HEK293 (cell line): ENCODE data around the gene MLIP.

ENCODE experiments used
- CTCF ChIA-PET: fragments of 350-600 bp; formaldehyde crosslinking; extraction: SDS; loops from one replicate; lab custom pipeline; 2021; ENCODE audit warnings: antibody characterized with exemption; lab: Yijun Ruan, JAX
- POLR2A ChIA-PET: fragments of 300-600 bp; formaldehyde crosslinking; extraction: SDS; loops from one replicate; lab custom pipeline; 2020; ENCODE audit warnings: antibody characterized with exemption, inconsistent platforms; lab: Yijun Ruan, JAX
- H3K27ac ChIP-seq: fragments of 200-500 bp; sonication (Bioruptor generic); 2 replicates; pipeline ENCODE4 v1.5.1; 2014; ENCODE audit warnings: low read depth, low read length, control low read depth, inconsistent platforms; ENCODE audit errors: extremely low read depth
- H3K36me3 ChIP-seq, 2 experiments: fragments of 200-500 bp in 1 of 2; sonication (Bioruptor generic) in 1 of 2; 1 replicate in 1 of 2; 2 replicates in 1 of 2; pipeline ENCODE4 v1.5.1; 2014 to 2017; ENCODE audit warnings: inconsistent platforms in 2 of 2, low read length in 2 of 2; ENCODE audit not compliant: control insufficient read depth in 2 of 2, insufficient read depth in 1 of 2
- H3K4me1 ChIP-seq: fragments of 200-500 bp; sonication (Bioruptor generic); 2 replicates; pipeline ENCODE4 v1.5.1; 2014; ENCODE audit warnings: mild to moderate bottlenecking, low read length, inconsistent platforms; ENCODE audit not compliant: control insufficient read depth, insufficient read depth
- H3K4me3 ChIP-seq: 2 replicates; pipeline ENCODE4 v1.5.1; 2011; ENCODE audit warnings: low read depth, mild to moderate bottlenecking, control low read depth, low read length, moderate library complexity
- H3K9me3 ChIP-seq: fragments of 200-500 bp; sonication (Bioruptor generic); 2 replicates; pipeline ENCODE4 v1.5.1; 2014; ENCODE audit warnings: low read depth, low read length, inconsistent platforms; ENCODE audit not compliant: control insufficient read depth, insufficient read depth
- GFI1B ChIP-seq: fragments of 450-650 bp; formaldehyde crosslinking; IDR thresholded peaks from 2 replicates; pipeline ENCODE4 v1.5.1; 2016; ENCODE audit warnings: missing biosample characterization, missing genetic modification characterization
- GLI2 ChIP-seq: fragments of 450-650 bp; formaldehyde crosslinking; IDR thresholded peaks from 2 replicates; pipeline ENCODE4; 2017; ENCODE audit warnings: missing biosample characterization, missing genetic modification characterization, low read depth, borderline replicate concordance
- GLIS1 ChIP-seq: fragments of 450-650 bp; formaldehyde crosslinking; IDR thresholded peaks from 2 replicates; pipeline ENCODE4 v1.5.1; 2016; ENCODE audit warnings: missing biosample characterization, missing genetic modification characterization
- HOXC10 ChIP-seq: sonication (generic); formaldehyde crosslinking; IDR thresholded peaks from 2 replicates; pipeline ENCODE4 v1.8.1; 2023; ENCODE audit warnings: mild to moderate bottlenecking, missing genetic modification reagents
- KLF1 ChIP-seq: fragments of 450-650 bp; formaldehyde crosslinking; IDR thresholded peaks from 2 replicates; pipeline ENCODE4 v1.5.1; 2016; ENCODE audit warnings: missing biosample characterization, missing genetic modification characterization
- OVOL3 ChIP-seq: fragments of 450-650 bp; formaldehyde crosslinking; IDR thresholded peaks from 2 replicates; pipeline ENCODE4 v1.5.1; 2016; ENCODE audit warnings: missing biosample characterization, missing genetic modification characterization
- SP3 ChIP-seq: fragments of 450-650 bp; formaldehyde crosslinking; IDR thresholded peaks from 2 replicates; pipeline ENCODE4 v1.5.1; 2016; ENCODE audit warnings: missing biosample characterization, missing genetic modification characterization
- ZFP37 ChIP-seq: fragments of 450-650 bp; formaldehyde crosslinking; IDR thresholded peaks from 2 replicates; pipeline ENCODE4 v1.5.1; 2016; ENCODE audit warnings: missing biosample characterization, missing genetic modification characterization
- ZNF155 ChIP-seq: fragments of 450-650 bp; formaldehyde crosslinking; IDR thresholded peaks from 2 replicates; pipeline ENCODE4 v1.5.1; 2016; ENCODE audit warnings: missing biosample characterization, missing genetic modification characterization
- ZNF175 ChIP-seq: fragments of 450-650 bp; formaldehyde crosslinking; IDR thresholded peaks from 2 replicates; pipeline ENCODE4 v1.5.1; 2016; ENCODE audit warnings: missing biosample characterization, missing genetic modification characterization
- ZNF184 ChIP-seq: fragments of 450-650 bp; IDR thresholded peaks from 2 replicates; pipeline ENCODE4 v1.5.1; 2018; ENCODE audit warnings: missing biosample characterization, mild to moderate bottlenecking, missing genetic modification characterization
- ZNF202 ChIP-seq: fragments of 450-650 bp; formaldehyde crosslinking; IDR thresholded peaks from 2 replicates; pipeline ENCODE4 v1.5.1; 2016; ENCODE audit warnings: missing biosample characterization, missing genetic modification characterization, borderline replicate concordance
- ZNF350 ChIP-seq: fragments of 450-650 bp; formaldehyde crosslinking; IDR thresholded peaks from 2 replicates; pipeline ENCODE4 v1.5.0; 2017; ENCODE audit warnings: missing biosample characterization, mild to moderate bottlenecking, missing genetic modification characterization
- ZNF473 ChIP-seq: fragments of 450-650 bp; formaldehyde crosslinking; IDR thresholded peaks from 2 replicates; pipeline ENCODE4 v1.5.1; 2017; ENCODE audit warnings: missing biosample characterization, missing genetic modification characterization
- ZNF561 ChIP-seq: fragments of 450-650 bp; IDR thresholded peaks from 2 replicates; pipeline ENCODE4 v1.5.1; 2018; ENCODE audit warnings: missing biosample characterization, missing genetic modification characterization, borderline replicate concordance
- ZNF660 ChIP-seq: fragments of 450-650 bp; IDR thresholded peaks from 2 replicates; pipeline ENCODE4 v1.5.1; 2018; ENCODE audit warnings: missing biosample characterization, mild to moderate bottlenecking, missing genetic modification characterization
- ZNF707 ChIP-seq: fragments of 450-650 bp; formaldehyde crosslinking; IDR thresholded peaks from 2 replicates; pipeline ENCODE4 v1.5.1; 2016; ENCODE audit warnings: missing biosample characterization, missing genetic modification characterization
- ZNF747 ChIP-seq: fragments of 450-650 bp; formaldehyde crosslinking; IDR thresholded peaks from 2 replicates; pipeline ENCODE4 v1.5.1; 2016; ENCODE audit warnings: missing biosample characterization, missing genetic modification characterization
- ZNF777 ChIP-seq: fragments of 450-650 bp; formaldehyde crosslinking; IDR thresholded peaks from 2 replicates; pipeline ENCODE4 v1.5.1; 2017; ENCODE audit warnings: missing biosample characterization, missing genetic modification characterization, borderline replicate concordance
- ZNF792 ChIP-seq: fragments of 450-650 bp; formaldehyde crosslinking; IDR thresholded peaks from 2 replicates; pipeline ENCODE4 v1.5.1; 2016; ENCODE audit warnings: missing biosample characterization, missing genetic modification characterization
- TF ChIP-seq, protein P1 (sequence below): fragments of 450-650 bp; formaldehyde crosslinking; IDR thresholded peaks from 2 replicates; pipeline ENCODE4 v1.5.1; 2016; ENCODE audit warnings: missing biosample characterization, missing genetic modification characterization
- TF ChIP-seq, protein P2 (sequence below): IDR thresholded peaks from 2 replicates; pipeline ENCODE4 v1.6.1; 2011; ENCODE audit warnings: mild to moderate bottlenecking, low read depth, low read length, borderline replicate concordance
- TF ChIP-seq, protein P3 (sequence below): fragments of 450-650 bp; formaldehyde crosslinking; IDR thresholded peaks from 2 replicates; pipeline ENCODE4 v1.5.1; 2016; ENCODE audit warnings: missing biosample characterization, missing genetic modification characterization, borderline replicate concordance
- TF ChIP-seq, protein P4 (sequence below): fragments of 450-650 bp; formaldehyde crosslinking; IDR thresholded peaks from 2 replicates; pipeline ENCODE4 v1.5.0; 2017; ENCODE audit warnings: missing biosample characterization, missing genetic modification characterization, borderline replicate concordance

Gene MLIP

DNA sequence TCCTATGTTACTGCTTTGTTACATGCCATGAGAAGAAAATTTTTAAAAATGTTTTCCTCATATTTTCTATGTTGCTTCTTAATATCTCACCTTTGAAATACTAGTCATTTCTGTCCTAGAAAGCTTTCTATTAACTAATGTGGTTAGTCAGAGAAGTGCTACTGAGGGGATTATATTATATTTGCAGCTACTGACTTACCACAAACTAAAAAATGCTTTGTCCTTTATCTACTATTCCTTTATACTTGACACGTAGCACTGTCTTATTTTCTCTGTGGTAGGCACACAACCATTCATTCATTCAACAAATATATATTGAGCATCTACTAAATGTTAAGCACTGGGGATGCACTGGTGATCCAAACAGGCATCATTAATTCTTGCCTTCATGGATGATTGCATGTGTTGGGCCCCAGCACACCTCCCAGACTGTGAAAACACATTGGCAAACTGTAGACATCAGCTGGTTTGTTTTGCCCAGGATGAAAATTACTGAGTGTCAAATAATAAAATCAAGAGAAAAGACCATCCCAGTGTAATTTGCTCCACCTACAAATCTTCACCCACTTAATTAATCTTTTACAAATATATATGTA, 10.7 kb upstream of the MLIP start (continued):
- TF ChIP-seq, protein P1, sequence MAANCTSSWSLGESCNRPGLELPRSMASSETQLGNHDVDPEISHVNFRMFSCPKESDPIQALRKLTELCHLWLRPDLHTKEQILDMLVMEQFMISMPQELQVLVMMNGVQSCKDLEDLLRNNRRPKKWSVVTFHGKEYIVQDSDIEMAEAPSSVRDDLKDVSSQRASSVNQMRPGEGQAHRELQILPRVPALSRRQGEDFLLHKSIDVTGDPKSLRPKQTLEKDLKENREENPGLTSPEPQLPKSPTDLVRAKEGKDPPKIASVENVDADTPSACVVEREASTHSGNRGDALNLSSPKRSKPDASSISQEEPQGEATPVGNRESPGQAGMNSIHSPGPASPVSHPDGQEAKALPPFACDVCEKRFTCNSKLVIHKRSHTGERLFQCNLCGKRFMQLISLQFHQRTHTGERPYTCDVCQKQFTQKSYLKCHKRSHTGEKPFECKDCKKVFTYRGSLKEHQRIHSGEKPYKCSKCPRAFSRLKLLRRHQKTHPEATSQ (tag by site-specific recombination): no peak
- TF ChIP-seq, protein P2, sequence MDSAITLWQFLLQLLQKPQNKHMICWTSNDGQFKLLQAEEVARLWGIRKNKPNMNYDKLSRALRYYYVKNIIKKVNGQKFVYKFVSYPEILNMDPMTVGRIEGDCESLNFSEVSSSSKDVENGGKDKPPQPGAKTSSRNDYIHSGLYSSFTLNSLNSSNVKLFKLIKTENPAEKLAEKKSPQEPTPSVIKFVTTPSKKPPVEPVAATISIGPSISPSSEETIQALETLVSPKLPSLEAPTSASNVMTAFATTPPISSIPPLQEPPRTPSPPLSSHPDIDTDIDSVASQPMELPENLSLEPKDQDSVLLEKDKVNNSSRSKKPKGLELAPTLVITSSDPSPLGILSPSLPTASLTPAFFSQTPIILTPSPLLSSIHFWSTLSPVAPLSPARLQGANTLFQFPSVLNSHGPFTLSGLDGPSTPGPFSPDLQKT: no peak
- no peak for TF ChIP-seq OVOL3 (tag by site-specific recombination)
- no peak for TF ChIP-seq GLIS1 (tag by site-specific recombination)
- no peak for TF ChIP-seq ZNF184 (tag by site-specific recombination)
- TF ChIP-seq HOXC10 (CRISPR knock-in tag): no peak
- TF ChIP-seq ZNF155 (tag by site-specific recombination): no peak

DNA sequence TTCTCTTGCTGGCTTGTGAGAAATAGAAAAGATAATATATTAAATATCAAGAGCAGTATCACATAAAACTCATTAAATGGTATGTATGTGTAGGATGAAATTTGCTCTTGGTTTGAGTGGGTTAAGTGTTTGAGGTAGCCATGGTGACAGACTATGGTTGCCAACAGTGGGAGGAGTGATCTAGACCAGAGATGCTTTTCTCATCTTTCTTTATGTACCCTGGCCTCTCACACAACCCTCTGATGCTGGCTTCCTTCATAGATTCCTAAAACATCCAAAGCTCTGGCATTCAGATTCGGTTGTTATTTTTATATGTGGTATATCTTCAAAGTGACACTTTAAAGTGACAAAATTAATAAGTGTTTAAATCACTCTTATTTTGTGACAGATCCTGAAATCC, 9.0 kb upstream of the MLIP start:
- H3K9me3 ChIP-seq: no peaks in the 10 kb centered on the region
- CTCF ChIA-PET: no interaction called here
- TF ChIP-seq ZNF473: no peak
- no peak for TF ChIP-seq ZNF561 (tag by site-specific recombination)
- TF ChIP-seq ZFP37: no peak
- TF ChIP-seq, protein P2: no peak
- TF ChIP-seq ZNF350 (tag by site-specific recombination): no peak
- POLR2A ChIA-PET: no interaction called here
- no peak overlapping the region for H3K27ac ChIP-seq
- H3K36me3 ChIP-seq: no peaks in the 10 kb centered on the region
- no peak overlapping the region for H3K4me3 ChIP-seq
- no peaks in the 10 kb centered on the region for H3K4me1 ChIP-seq

DNA sequence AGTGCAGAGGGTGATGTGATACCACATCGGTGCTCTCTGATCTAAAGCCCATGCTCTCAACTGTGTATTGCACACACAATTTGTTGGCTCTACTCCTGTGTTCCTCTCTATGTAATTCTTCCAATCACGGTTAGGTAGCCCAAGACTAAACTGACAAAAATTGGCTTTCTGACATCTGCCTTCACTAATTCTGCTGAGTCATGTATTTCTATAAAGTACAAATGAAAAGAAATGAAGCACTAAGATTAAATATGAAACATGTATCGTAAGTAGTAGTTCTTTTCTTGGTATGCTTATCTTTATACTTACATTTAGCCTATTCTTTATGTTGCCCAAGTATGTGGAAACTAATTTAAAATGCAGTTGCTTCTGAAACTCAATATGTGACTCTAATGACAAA, 7.7 kb upstream of the MLIP start:
- no peak overlapping the region for H3K4me3 ChIP-seq
- H3K4me1 ChIP-seq: no peaks in the 10 kb centered on the region
- ChIA-PET POLR2A (no interaction called here), CTCF (interaction anchor here (1.1 kb wide), 1 partner anchor 11 kb away, joined by 3 read pairs; no protein-coding TSS in a partner anchor)
- TF ChIP-seq GFI1B (tag by site-specific recombination) (no peak), ZNF660 (tag by site-specific recombination) (no peak), ZNF747 (tag by site-specific recombination) (no peak), ZFP37 (no peak), SP3 (tag by site-specific recombination) (no peak), ZNF202 (tag by site-specific recombination) (no peak), ZNF707 (tag by site-specific recombination) (no peak), ZNF792 (tag by site-specific recombination) (no peak), GLI2 (tag by site-specific recombination) (no peak), ZNF175 (tag by site-specific recombination) (no peak), ZNF155 (tag by site-specific recombination) (no peak), ZNF777 (no peak), OVOL3 (tag by site-specific recombination) (no peak), KLF1 (no peak)
- TF ChIP-seq, protein P3, sequence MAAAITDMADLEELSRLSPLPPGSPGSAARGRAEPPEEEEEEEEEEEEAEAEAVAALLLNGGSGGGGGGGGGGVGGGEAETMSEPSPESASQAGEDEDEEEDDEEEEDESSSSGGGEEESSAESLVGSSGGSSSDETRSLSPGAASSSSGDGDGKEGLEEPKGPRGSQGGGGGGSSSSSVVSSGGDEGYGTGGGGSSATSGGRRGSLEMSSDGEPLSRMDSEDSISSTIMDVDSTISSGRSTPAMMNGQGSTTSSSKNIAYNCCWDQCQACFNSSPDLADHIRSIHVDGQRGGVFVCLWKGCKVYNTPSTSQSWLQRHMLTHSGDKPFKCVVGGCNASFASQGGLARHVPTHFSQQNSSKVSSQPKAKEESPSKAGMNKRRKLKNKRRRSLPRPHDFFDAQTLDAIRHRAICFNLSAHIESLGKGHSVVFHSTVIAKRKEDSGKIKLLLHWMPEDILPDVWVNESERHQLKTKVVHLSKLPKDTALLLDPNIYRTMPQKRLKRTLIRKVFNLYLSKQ (tag by site-specific recombination): no peak
- TF ChIP-seq, protein P4, sequence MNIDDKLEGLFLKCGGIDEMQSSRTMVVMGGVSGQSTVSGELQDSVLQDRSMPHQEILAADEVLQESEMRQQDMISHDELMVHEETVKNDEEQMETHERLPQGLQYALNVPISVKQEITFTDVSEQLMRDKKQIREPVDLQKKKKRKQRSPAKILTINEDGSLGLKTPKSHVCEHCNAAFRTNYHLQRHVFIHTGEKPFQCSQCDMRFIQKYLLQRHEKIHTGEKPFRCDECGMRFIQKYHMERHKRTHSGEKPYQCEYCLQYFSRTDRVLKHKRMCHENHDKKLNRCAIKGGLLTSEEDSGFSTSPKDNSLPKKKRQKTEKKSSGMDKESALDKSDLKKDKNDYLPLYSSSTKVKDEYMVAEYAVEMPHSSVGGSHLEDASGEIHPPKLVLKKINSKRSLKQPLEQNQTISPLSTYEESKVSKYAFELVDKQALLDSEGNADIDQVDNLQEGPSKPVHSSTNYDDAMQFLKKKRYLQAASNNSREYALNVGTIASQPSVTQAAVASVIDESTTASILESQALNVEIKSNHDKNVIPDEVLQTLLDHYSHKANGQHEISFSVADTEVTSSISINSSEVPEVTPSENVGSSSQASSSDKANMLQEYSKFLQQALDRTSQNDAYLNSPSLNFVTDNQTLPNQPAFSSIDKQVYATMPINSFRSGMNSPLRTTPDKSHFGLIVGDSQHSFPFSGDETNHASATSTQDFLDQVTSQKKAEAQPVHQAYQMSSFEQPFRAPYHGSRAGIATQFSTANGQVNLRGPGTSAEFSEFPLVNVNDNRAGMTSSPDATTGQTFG (tag by site-specific recombination): no peak
- H3K36me3 ChIP-seq: no peaks in the 10 kb centered on the region
- no peaks in the 10 kb centered on the region for H3K9me3 ChIP-seq
- H3K27ac ChIP-seq: no peak overlapping the region
